ENCODE data around the gene FAXC.

FAXC gene

DNA sequence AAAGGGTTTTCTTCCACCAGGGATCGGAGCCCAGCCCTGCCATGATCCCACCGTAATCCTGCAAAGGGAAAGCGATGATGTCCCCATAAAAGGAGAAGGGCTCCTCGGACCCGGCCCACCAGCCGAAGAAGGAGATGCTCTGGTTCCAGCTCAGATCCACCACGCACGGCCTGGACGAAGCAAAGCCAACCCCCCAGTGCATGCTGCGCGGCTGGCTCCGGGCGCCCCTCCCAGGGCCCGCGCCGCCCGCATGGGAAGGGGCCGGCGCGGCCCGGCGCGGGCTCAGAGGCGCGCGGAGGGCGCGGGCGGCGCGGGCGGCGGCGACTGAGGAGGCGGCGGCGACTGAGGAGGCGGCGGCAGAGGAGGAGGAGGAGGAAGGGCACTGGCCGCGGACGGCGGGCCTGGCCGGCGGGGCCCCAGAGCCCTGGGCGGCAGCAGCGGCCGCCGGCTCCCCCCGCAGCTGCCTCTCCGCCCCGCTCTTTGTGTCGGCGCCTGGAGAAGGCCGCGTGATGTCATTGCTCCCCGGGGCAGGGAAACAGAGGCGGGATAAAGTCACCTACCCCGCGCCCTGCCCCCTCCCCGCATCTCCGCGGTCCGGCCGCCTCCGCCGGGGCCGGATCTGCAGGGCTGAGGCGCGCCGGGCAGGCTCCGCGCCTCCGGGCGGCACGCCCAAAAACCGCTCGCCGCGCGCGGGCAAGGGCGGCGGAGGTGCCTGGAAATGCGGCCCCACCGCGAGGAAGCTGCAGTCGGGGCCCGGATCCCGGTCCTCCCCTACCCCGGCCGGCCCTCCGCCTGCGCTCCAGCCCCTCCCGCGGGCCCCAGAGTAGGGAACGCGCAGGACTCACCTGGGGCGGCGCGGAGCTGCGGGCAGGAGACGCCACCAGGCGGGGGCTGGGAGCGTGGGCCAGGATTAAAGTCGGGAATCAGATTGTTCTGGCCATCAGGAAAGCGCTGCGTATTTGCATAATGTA is at the start of gene FAXC:
Gene FAXC, minus strand, starts transcription at position 504 of the 971 bp plus-strand sequence. Its CDS starts 302 bp downstream, at position 202.
- no peak for DNase-seq

- DNase-seq, result no peak
Measured at GRCh38 chr6:99397287-99397686, 47.8 kb upstream of the FAXC start.

GRCh38 chr6:99393698-99394531 is 44.4 kb upstream of the FAXC start, which contains the start of gene COQ3:
TSS of gene COQ3 (minus strand) at chr6:99394195. CDS start at chr6:99394179, 16 bp downstream.
- peak; percentile 74 for DNase-seq

DNA sequence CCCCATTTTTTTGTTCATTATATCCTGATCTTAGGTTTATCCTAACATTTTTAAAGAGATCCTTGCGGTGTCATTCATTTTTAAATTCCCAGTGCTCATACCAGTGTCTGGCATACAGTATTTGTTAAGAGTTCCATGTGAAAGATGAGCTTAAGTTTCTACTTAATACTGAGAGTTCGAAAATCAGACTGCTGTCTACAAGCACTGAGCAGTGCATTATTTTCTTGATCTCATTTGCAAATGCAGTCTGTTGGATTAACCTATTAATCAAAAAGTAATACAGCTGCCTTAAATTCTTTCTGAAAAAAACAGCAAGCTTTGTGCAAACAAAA is 43.9 kb upstream of the FAXC start:
- DNase-seq, result no peak

GRCh38 chr6:99390896-99391295 is 41.4 kb upstream of the FAXC start:
- no peak for DNase-seq

DNA sequence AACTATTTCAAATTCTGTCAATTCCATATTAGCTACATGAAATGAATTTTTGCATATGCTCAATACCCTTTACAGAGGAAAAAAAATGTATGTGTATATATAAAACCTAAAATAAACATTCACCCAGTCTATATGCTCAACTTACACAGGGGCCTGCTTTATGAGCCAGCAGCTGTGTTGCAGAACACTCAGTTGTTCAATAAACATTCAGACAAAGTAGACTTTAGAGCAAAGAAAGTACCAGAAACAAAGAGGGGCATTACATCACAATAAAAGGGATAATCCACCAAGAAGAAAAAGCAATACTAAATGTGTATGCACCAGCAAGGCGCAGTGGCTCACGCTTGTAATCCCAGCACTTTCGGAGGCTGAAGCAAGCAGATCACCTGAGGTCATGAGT is 35.0 kb upstream of the FAXC start:
- no peak for DNase-seq

GRCh38 chr6:99378636-99379035 is 29.2 kb upstream of the FAXC start:
- no peak for DNase-seq

GRCh38 chr6:99369533-99369932 is 20.1 kb upstream of the FAXC start:
- no peak for DNase-seq

DNA sequence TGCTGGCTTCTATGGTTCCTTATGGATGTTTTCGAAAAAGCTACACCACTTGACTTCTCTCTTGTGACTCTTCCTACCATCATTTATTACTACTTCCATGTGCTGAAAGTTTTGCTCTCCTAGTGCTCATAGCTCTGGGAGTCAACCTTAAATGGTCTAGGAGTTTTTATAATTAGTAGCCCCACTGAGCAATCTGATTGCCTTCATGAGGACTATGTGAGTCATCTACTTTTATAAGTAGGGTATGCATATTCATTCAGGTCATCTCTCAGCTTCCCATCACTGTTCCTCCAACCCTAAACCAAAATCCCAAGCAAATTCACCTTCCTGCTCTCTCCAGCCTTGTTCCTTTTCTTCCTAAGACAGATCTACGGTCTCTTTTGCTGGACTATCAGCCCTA is 17.4 kb upstream of the FAXC start:
- DNase-seq, result no peak

GRCh38 chr6:99364026-99364425 is 14.6 kb upstream of the FAXC start:
- DNase-seq, result no peak

DNA sequence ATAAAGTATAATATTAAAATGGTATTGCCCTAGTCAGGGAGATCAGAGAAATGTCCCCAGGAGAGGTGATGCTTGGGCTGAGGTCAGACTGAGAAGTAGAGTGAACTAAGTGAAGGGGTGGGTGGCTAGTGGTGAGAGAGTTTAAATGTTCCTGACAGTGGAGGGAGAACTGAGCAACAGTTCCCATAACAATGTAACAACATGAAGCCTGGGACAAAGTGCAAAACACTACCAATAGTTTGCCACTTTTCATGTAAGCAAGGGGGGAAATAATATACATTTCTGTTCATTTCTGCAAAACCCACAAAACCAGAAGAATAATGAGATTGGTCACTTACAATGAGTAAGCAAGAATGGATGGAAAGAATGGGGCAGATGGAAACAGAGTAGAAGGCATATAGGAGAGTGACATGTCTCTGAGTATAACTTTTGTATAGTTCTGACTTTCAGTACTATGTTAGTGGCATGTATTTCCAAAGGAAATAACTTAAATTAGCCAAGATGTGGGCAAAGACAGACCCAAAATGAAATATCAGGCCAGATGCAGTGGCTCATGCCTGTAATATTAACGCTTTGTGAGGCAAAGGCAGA is 13.3 kb upstream of the FAXC start:
- DNase-seq, result no peak

DNA sequence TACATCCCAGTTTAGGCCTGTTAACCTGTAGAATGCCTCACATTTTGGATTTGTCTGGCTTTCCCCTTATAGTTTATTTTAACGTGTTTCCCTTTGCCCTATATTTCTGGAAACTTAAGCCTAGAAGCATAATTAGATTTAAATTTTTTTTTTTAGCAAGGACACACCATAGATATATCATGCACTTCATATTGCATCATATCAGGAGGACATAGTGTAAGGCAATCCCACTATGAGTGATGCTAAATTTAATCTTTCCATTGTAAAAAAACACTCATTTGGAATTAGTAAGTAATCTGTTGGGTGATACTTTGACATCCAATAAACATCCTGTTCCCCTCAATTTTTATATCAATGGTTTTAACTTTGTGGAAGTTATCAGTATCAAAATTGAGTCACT is 10.3 kb upstream of the FAXC start:
- DNase-seq, result no peak

DNA sequence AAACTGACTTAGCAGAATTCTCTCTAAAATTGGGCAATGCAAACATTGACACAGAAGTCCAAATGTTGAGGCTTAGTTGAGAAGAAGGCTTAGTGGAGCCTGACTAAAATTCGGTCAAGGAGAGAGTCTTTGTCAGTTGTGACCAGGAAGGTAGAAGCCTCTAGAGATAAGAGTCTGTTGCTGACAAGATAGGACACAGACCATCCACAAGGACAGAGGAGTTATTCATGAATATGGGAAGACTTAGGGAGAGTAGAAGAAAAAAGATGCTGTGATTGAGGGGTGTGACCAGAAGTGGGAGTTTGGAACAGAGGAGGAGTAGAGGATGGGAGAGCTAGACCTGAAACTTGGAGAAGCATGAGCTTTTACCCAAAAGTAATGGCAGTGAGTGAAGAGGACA is 7.2 kb upstream of the FAXC start:
- DNase-seq, result no peak

GRCh38 chr6:99354983-99355382 is 5.5 kb upstream of the FAXC start:
- no peak for DNase-seq

DNA sequence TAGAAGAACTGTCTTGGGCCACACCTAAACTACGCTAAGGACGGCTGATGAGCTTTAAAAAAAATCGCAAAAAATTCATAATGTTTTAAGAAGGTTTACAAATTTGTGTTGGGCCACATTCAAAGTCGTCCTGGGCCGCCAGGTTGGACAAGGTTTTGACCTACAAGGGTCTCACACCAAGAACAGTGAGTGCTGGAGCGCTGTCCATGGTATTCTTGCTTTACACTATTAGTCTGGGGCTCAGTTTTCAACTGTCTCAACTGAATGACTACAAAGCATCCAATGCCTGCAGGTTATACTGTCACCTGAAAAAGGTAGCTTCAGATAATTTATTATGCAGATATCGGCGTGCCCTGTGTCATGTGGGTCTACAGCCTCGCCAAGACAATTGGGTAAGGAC is 3.7 kb upstream of the FAXC start:
- DNase-seq, result no peak

GRCh38 chr6:99350573-99350972 is 1.1 kb upstream of the FAXC start:
- no peak for DNase-seq

- no peak for DNase-seq
Measured at GRCh38 chr6:99348288-99349170, 945 bp downstream of the FAXC start.

- DNase-seq, result no peak
Measured at GRCh38 chr6:99347804-99348203, 1.7 kb downstream of the FAXC start.

DNA sequence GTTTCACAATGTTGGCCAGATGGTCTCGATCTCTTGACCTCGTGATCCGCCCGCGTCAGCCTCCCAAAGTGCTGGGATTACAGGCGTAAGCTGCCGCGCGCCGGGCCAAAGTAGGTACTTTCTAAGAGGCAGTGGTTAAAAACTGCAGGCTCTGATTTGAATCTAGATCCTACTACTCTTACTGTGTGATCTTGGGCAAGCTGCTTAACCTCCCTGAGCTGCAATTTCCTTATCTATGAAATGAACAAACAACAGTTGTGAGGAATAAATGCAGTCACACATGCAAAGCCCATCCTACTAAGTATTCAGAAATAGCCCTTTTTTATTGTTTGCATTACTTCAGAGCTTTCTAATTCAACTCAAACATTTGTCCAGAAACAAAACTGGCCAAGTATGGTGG is 2.9 kb downstream of the FAXC start:
- DNase-seq, result no peak

DNA sequence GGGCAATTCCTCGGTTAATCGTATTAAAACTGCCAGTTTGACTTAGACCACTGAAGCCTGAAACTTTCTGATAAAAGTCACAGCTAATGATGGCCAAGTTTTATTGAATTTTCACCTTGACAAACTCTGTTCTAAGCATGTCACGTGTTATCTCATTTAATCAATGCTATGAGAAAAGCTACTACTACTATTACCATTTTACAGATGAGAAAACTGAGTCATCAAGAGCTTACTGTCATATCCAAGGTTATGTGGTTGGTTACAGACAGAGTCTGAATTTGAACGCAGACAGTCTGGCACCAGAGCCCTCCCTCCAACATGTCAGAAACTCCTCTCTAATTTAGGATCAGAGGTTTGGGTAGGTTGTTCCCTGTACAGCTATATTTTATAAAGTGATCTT is 4.3 kb downstream of the FAXC start:
- DNase-seq, result no peak

- no peak for DNase-seq
Measured at GRCh38 chr6:99344289-99344688, 5.2 kb downstream of the FAXC start.

DNA sequence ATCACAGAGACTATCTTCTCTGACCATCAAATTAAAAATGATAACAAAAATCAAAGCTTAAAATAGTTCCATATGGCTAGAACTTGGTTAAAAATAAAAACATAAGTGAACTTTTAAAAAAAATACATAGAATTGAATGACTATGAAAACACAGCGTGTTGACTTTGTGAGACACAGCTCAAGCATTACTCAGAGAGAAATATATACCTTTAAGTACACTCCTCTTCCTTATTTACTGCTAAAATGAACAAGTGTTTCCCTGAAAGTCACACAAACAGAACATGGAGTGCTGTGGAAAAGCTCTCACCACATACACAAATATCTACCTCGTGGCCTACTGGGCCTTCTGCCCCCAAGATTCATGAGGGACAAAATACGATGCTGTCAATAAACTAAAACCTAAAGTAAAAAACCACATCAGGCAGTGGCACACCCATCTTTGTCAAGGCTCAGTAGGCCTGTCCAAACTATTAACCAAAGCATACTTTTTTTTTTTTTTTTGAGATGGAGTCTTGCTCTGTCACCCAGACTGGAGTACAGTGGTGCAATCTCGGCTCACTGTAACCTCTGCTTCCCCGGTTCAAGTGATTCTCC is 7.5 kb downstream of the FAXC start:
- DNase-seq, result no peak

All from CD4-positive, alpha-beta T cell treated with Interleukin-17A for 4 hours (primary cell).